Hepatocyte (in vitro differentiated cells): ENCODE results near the gene TEX22.

Experiments
- CTCF ChIP-seq: fragments of 200-600 bp; sonication (generic); IDR thresholded peaks from 2 replicates; pipeline ENCODE4 v1.5.1; 2016; ENCODE audit warnings: antibody characterized with exemption, mild to moderate bottlenecking; ENCODE audit not compliant: poor library complexity
- EZH2 ChIP-seq: fragments of 200-600 bp; sonication (generic); IDR thresholded peaks from 2 replicates; pipeline ENCODE4 v1.6.1; 2016; ENCODE audit warnings: antibody characterized with exemption, mild to moderate bottlenecking, borderline replicate concordance

DNA sequence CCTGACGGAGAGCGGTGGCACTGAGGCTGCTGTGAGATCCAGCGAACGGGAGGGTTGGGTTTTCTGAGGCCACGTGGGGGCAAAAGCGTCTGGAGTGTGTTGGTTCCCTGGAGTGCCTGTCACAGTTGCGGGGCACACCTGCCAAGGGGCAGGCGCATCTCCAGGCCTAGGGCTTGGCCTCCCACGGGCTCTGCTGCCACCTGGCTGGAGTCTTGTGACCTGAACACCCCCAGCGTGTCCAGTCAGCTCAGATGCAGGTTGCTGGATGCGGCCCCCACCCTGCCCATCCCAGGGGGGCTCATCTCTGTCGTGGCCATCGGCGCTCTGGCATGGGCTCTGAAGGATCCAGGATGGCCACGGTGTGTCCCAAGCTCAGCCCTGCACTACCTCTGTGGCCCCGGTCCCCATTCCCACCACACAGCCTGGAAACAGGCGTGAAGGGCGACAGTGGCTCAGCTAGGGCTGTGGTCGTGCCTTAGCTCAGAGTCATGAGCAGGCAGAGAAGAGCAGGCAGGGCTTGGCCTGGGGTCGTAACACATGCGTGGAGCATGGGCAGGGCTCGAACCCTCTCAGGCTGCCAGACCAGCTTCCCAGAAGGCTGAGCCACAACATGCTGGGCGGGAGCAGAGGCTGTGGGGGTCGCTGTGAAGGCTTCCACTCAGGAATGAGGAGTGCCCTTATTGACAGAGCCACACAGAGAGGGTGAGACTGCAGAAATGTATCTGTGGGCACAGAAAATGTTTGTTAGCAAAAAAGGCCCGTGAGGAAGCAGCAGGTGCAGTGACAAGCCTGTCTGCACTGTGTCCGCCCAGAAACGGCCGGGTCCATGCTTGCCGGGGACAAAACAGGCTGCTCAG is 52.8 kb downstream of the TEX22 start:
- TF ChIP-seq CTCF = no peak
- no peak for TF ChIP-seq EZH2
